ENCODE results near the gene TMCC1. TPM values are rescaled to one million over a fixed set of nuclear protein-coding genes. Genes with fewer than 3 reads are reported as not detected.

The TMCC1 gene
- total RNA-seq, 1 experiment from 2014 or later: 6.2 TPM

GRCh38 chr3:129919806-129920205 lies 26.3 kb upstream of the TMCC1 start:
- Histone ChIP-seq H4K20me1 (ENCODE audit: low read length) (no peaks in the 10 kb centered on the region), H3K4me1 (ENCODE audit: insufficient read depth, low read length) (no peaks in the 10 kb centered on the region), H3K27me3 (ENCODE audit: low read length) (no peaks in the 10 kb centered on the region), H2AFZ (ENCODE audit: low read length) (no peak overlapping the region), H3K9me2 (replicated peaks; ENCODE audit: low read length) (no peaks in the 10 kb centered on the region), H3K27ac (ENCODE audit: low read length) (no peak overlapping the region), H3F3A (ENCODE audit: low read length, unreplicated experiment) (no peaks in the 10 kb centered on the region), H3K36me3 (ENCODE audit: low read depth, low read length) (no peaks in the 10 kb centered on the region), H3K9ac (ENCODE audit: low read length) (no peak overlapping the region), H3K9me3 (ENCODE audit: low read length) (peaks cover 6% of the 10 kb centered on the region), H3K4me2 (ENCODE audit: low read length) (no peak overlapping the region), H3K4me3 (ENCODE audit: low read length) (no peak overlapping the region), H3K79me2 (ENCODE audit: low read length) (no peaks in the 10 kb centered on the region)
- CTCF ChIA-PET: no interaction called here
- no peak for TF ChIP-seq EZH2phosphoT487 (IDR thresholded peaks at IDR 0.05; ENCODE audit: borderline replicate concordance, low read length)
- ATAC-seq (no peak), DNase-seq (no peak)
- BruUV-seq (replicated peaks): no TSS peak
- intact Hi-C loops (cut with micrococcal nuclease): no loop called here
- POLR2A ChIA-PET (ENCODE audit: unreplicated experiment): interaction anchor here (0.6 kb wide), 1 partner anchor 61 kb away, joined by 3 read pairs; no protein-coding TSS in a partner anchor

DNA sequence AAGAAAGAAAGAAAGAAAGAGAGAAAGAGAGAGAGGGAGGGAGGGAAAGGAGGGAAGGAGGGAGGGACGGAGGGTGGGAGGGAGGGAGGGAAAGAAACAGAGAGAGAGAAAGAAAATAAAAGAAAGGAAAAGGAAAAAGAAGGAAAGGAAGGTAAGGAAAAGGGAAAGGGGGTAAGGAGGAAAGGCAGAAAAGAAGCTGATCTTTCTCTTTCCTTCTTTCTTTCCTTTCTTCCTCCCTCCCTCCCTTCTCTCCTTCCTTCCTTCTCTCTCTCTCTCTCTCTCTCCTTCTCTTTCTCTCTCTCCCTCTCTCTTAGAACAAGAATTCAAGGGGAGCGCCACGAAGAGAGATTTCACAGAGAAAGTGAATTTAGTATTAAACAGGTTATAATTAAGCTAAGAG lies 25.8 kb upstream of the TMCC1 start:
- Histone ChIP-seq H4K20me1 (ENCODE audit: low read length) (no peaks in the 10 kb centered on the region), H3K4me3 (ENCODE audit: low read length) (no peak overlapping the region), H3K4me1 (ENCODE audit: insufficient read depth, low read length) (no peaks in the 10 kb centered on the region), H3K36me3 (ENCODE audit: low read depth, low read length) (no peaks in the 10 kb centered on the region), H3K9ac (ENCODE audit: low read length) (no peak overlapping the region), H3K9me2 (replicated peaks; ENCODE audit: low read length) (no peaks in the 10 kb centered on the region), H2AFZ (ENCODE audit: low read length) (no peak overlapping the region), H3K9me3 (ENCODE audit: low read length) (peaks cover 6% of the 10 kb centered on the region), H3K27ac (ENCODE audit: low read length) (no peak overlapping the region), H3K79me2 (ENCODE audit: low read length) (no peaks in the 10 kb centered on the region), H3K27me3 (ENCODE audit: low read length) (no peaks in the 10 kb centered on the region), H3F3A (ENCODE audit: low read length, unreplicated experiment) (no peaks in the 10 kb centered on the region), H3K4me2 (ENCODE audit: low read length) (no peak overlapping the region)
- intact Hi-C loops (cut with micrococcal nuclease): no loop called here
- ATAC-seq: no peak
- BruUV-seq (replicated peaks): no TSS peak
- DNase-seq: no peak
- POLR2A ChIA-PET (ENCODE audit: unreplicated experiment): no interaction called here
- TF ChIP-seq EZH2 (IDR thresholded peaks at IDR 0.05; ENCODE audit: low read length, unreplicated experiment) (no peak), EZH2phosphoT487 (IDR thresholded peaks at IDR 0.05; ENCODE audit: borderline replicate concordance, low read length) (no peak)
- TF ChIP-seq, protein P1, sequence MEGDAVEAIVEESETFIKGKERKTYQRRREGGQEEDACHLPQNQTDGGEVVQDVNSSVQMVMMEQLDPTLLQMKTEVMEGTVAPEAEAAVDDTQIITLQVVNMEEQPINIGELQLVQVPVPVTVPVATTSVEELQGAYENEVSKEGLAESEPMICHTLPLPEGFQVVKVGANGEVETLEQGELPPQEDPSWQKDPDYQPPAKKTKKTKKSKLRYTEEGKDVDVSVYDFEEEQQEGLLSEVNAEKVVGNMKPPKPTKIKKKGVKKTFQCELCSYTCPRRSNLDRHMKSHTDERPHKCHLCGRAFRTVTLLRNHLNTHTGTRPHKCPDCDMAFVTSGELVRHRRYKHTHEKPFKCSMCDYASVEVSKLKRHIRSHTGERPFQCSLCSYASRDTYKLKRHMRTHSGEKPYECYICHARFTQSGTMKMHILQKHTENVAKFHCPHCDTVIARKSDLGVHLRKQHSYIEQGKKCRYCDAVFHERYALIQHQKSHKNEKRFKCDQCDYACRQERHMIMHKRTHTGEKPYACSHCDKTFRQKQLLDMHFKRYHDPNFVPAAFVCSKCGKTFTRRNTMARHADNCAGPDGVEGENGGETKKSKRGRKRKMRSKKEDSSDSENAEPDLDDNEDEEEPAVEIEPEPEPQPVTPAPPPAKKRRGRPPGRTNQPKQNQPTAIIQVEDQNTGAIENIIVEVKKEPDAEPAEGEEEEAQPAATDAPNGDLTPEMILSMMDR (conservative IDR thresholded peaks at IDR 0.05; ENCODE audit: low read depth, low read length): no peak
- CTCF ChIA-PET: no interaction called here

DNA sequence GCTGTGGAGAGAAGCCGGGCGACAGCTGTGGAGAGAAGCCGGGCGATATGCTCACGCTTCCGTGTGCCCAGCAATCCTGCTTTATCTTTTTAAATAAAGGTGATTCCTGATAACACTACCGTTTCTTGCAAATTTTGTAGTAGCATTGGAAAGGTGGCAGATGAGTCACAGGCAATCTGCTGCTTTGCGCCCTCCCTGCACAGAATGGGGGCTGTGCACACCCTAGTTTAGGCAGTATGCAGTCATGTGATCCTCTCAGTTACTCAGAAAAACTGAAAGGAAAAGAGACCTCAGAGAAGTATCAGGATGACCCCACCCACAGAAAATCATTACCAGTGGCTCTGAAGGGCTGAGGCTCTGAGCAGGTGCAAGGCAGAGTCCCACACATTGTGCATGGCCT lies 24.9 kb upstream of the TMCC1 start:
- CTCF ChIA-PET: no interaction called here
- Histone ChIP-seq H4K20me1 (ENCODE audit: low read length) (no peaks in the 10 kb centered on the region), H3F3A (ENCODE audit: low read length, unreplicated experiment) (no peaks in the 10 kb centered on the region), H3K36me3 (ENCODE audit: low read depth, low read length) (no peaks in the 10 kb centered on the region), H3K27me3 (ENCODE audit: low read length) (no peaks in the 10 kb centered on the region), H3K9ac (ENCODE audit: low read length) (no peak overlapping the region), H3K4me3 (ENCODE audit: low read length) (no peak overlapping the region), H2AFZ (ENCODE audit: low read length) (no peak overlapping the region), H3K4me2 (ENCODE audit: low read length) (no peak overlapping the region), H3K4me1 (ENCODE audit: insufficient read depth, low read length) (no peaks in the 10 kb centered on the region), H3K79me2 (ENCODE audit: low read length) (no peaks in the 10 kb centered on the region), H3K9me2 (replicated peaks; ENCODE audit: low read length) (no peaks in the 10 kb centered on the region), H3K9me3 (ENCODE audit: low read length) (peaks cover 6% of the 10 kb centered on the region), H3K27ac (ENCODE audit: low read length) (no peak overlapping the region)
- POLR2A ChIA-PET (ENCODE audit: unreplicated experiment): no interaction called here
- no peak for DNase-seq
- no peak for ATAC-seq
- no TSS peak for BruUV-seq (replicated peaks)
- TF ChIP-seq, protein P1 (conservative IDR thresholded peaks at IDR 0.05; ENCODE audit: low read depth, low read length): no peak
- no peak for TF ChIP-seq EZH2 (IDR thresholded peaks at IDR 0.05; ENCODE audit: low read length, unreplicated experiment)
- TF ChIP-seq EZH2phosphoT487 (IDR thresholded peaks at IDR 0.05; ENCODE audit: borderline replicate concordance, low read length): no peak
- intact Hi-C loops (cut with micrococcal nuclease): no loop called here
